Thyroid gland (tissue), 4 donors: Measurements from ENCODE around the gene NSRP1.

Source experiments
- POLR2A ChIP-seq, 2 donors: fragments of 450-650 bp; IDR thresholded peaks; one replicate each; pipeline ENCODE4 v1.6.1; 2017; ENCODE audit warnings: antibody characterized with exemption in 2 of 2, mild to moderate bottlenecking in 2 of 2, moderate library complexity in 1 of 2
- TF ChIP-seq, protein P1 (sequence below), 6 experiments: fragments of 200-600 bp in 3 of 6; fragments of 450-650 bp in 3 of 6; sonication (generic) in 3 of 6; IDR thresholded peaks; one replicate each; pipeline ENCODE4 v1.5.1; 2016 to 2019; ENCODE audit warnings: antibody characterized with exemption in 6 of 6, mild to moderate bottlenecking in 2 of 6, inconsistent platforms in 1 of 6, moderate library complexity in 1 of 6

DNA sequence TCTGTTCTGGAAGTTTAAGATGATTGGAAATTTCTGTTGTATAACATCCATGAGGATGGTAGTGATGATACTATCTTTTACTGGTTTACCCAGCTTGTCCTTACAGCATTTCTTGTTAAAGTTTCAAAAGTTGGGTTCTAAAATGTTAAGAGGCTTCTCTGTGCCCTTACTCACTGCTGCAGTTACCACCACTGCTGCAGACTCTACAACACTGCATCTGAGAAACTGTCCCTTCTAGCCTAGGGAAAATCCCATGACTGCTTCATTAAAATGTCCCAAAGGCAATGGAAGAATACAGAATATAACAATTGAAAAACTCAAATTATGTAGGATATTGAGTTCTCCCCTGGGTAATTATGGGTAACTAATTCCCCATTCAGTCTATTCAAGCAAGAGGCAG is 3.8 kb upstream of the NSRP1 start:
- TF ChIP-seq POLR2A (IDR thresholded peaks at IDR 0.05), result no peak
- TF ChIP-seq, protein P1, sequence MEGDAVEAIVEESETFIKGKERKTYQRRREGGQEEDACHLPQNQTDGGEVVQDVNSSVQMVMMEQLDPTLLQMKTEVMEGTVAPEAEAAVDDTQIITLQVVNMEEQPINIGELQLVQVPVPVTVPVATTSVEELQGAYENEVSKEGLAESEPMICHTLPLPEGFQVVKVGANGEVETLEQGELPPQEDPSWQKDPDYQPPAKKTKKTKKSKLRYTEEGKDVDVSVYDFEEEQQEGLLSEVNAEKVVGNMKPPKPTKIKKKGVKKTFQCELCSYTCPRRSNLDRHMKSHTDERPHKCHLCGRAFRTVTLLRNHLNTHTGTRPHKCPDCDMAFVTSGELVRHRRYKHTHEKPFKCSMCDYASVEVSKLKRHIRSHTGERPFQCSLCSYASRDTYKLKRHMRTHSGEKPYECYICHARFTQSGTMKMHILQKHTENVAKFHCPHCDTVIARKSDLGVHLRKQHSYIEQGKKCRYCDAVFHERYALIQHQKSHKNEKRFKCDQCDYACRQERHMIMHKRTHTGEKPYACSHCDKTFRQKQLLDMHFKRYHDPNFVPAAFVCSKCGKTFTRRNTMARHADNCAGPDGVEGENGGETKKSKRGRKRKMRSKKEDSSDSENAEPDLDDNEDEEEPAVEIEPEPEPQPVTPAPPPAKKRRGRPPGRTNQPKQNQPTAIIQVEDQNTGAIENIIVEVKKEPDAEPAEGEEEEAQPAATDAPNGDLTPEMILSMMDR (IDR thresholded peaks at IDR 0.05), result no peak
